ENCODE results near the gene KLHL25. TPM values are rescaled to one million over a fixed set of nuclear protein-coding genes. Genes with fewer than 3 reads are reported as not detected.

Gene KLHL25
- polyA plus RNA-seq, 1 experiment: 4.5 TPM

DNA sequence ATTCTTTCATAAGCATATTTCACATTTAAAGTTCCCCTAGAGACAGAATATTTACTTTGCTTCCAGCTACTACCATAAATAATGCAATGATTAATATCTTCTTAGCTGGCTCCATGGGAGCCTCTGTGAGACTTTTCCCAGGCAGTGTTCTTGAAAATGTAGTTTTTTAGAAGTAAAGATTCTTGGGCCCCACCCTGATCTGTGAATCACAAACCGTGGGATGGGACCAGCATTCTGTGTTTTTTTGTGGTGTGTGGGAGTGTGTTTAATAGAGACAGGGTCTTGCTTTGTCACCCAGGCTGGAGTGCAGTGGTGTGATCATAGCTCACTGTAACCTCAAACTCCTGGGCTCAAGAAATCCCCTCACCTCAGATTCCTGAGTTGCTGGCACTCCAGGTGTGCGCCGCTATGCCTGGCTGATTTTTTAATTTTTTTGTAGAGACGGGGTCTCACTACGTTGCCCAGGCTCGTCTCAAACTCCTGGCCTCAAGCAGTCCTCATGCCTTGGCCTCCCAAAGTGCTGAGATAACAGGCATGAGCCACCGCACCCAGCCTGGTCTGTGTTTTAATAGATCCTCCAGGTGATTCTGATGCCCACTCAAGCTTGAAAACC is 83.0 kb downstream of the KLHL25 start:
- Histone ChIP-seq H3K27me3 (ENCODE audit: control insufficient read depth, insufficient read depth, low read length) (no peaks in the 10 kb centered on the region), H3K4me3 (ENCODE audit: low read depth, low read length) (no peak overlapping the region), H3K36me3 (ENCODE audit: control insufficient read depth, insufficient read depth, low read length) (peaks cover 2% of the 10 kb centered on the region; the same call in 1 of the 2 replicates)
- POLR2A ChIA-PET: no interaction called here
- TF ChIP-seq, protein P1, sequence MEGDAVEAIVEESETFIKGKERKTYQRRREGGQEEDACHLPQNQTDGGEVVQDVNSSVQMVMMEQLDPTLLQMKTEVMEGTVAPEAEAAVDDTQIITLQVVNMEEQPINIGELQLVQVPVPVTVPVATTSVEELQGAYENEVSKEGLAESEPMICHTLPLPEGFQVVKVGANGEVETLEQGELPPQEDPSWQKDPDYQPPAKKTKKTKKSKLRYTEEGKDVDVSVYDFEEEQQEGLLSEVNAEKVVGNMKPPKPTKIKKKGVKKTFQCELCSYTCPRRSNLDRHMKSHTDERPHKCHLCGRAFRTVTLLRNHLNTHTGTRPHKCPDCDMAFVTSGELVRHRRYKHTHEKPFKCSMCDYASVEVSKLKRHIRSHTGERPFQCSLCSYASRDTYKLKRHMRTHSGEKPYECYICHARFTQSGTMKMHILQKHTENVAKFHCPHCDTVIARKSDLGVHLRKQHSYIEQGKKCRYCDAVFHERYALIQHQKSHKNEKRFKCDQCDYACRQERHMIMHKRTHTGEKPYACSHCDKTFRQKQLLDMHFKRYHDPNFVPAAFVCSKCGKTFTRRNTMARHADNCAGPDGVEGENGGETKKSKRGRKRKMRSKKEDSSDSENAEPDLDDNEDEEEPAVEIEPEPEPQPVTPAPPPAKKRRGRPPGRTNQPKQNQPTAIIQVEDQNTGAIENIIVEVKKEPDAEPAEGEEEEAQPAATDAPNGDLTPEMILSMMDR (IDR thresholded peaks at IDR 0.05; ENCODE audit: insufficient read depth, low read depth, low read length): no peak
- CTCF ChIA-PET: interaction anchor here (0.6 to 1.5 kb wide), 4 partner anchors 10 to 415 kb away, joined by 3 to 7 read pairs (median 4); no protein-coding TSS in a partner anchor
- DNase-seq (ENCODE audit: low read depth): no peak

- Histone ChIP-seq H3K36me3 (ENCODE audit: control insufficient read depth, insufficient read depth, low read length) (peaks cover 4% of the 10 kb centered on the region), H3K4me3 (ENCODE audit: low read depth, low read length) (no peak overlapping the region), H3K27me3 (ENCODE audit: control insufficient read depth, insufficient read depth, low read length) (no peaks in the 10 kb centered on the region)
- ChIA-PET CTCF (interaction anchor here (0.6 to 1.6 kb wide), 6 partner anchors 18 to 414 kb away, joined by 3 to 4 read pairs (median 3); no protein-coding TSS in a partner anchor), POLR2A (no interaction called here)
- DNase-seq (ENCODE audit: low read depth): no peak
- TF ChIP-seq, protein P1 (IDR thresholded peaks at IDR 0.05; ENCODE audit: insufficient read depth, low read depth, low read length): no peak
These were observed 84.3 kb downstream of the KLHL25 start for GRCh38 chr15:85710340-85710842.

Small RNAs within 50 kb of the gene (small RNA-seq; reads per million reads assigned to genes)
- gene AC021739.1 (ENCODE audit: insufficient read length, low read depth, low replicate concordance): not detected
- not detected for gene MIR1276 (ENCODE audit: insufficient read length, low read depth, low replicate concordance)
- not detected for gene MIR548AP (ENCODE audit: insufficient read length, low read depth, low replicate concordance)
- gene RNU6-231P (ENCODE audit: insufficient read length, low read depth, low replicate concordance): not detected
